ENCODE results near the gene PODXL2. TPM values are rescaled to one million over a fixed set of nuclear protein-coding genes. Genes with fewer than 3 reads are reported as not detected.

Gene PODXL2
- total RNA-seq, 1 experiment from 2014 or later = 15.3 TPM

GRCh38 chr3:127668906-127669305 is 39.9 kb downstream of the PODXL2 start:
- TF ChIP-seq POLR2AphosphoS5 (IDR thresholded peaks at IDR 0.05; ENCODE audit: low read depth, low read length) (no peak), CTCF (IDR thresholded peaks at IDR 0.05) (no peak), REST (IDR thresholded peaks at IDR 0.05; ENCODE audit: insufficient read depth in 1 of 2, low read depth in 2 of 2, low read length in 1 of 2) (no peak), TCF7L2 (IDR thresholded peaks at IDR 0.05; ENCODE audit: low read depth, low read length) (no peak), SIN3A (IDR thresholded peaks at IDR 0.05; ENCODE audit: borderline replicate concordance, insufficient read depth, low read depth, low read length) (no peak)
- Histone ChIP-seq H3K36me3 (ENCODE audit: control insufficient read depth, insufficient read depth, low read length) (no peaks in the 10 kb centered on the region), H3K27me3 (ENCODE audit: control insufficient read depth, insufficient read depth, low read length) (no peaks in the 10 kb centered on the region), H3K4me3 (ENCODE audit: low read depth in 2 of 2, low read length in 2 of 2) (no peak overlapping the region), H3K4me1 (ENCODE audit: control insufficient read depth, insufficient read depth, low read length) (peaks cover 4% of the 10 kb centered on the region), H3K9me3 (ENCODE audit: control insufficient read depth, insufficient read depth, low read depth, low read length) (no peaks in the 10 kb centered on the region), H3K27ac (ENCODE audit: low read length) (no peak overlapping the region)
- CTCF ChIA-PET = no interaction called here
- in situ Hi-C loops (cut with HindIII; ENCODE audit: low pct_unique_long_range_greater_than_20kb, low sequenced_read_pairs) (no loop called here), intact Hi-C loops (cut with micrococcal nuclease; ENCODE audit: unreplicated experiment) (no loop called here)
- BruUV-seq (replicated peaks) = no TSS peak
- no peak for ATAC-seq
- POLR2A ChIA-PET = interaction anchor here (0.6 to 1.0 kb wide), 2 partner anchors 16 to 22 kb away, joined by 3 to 4 read pairs; no protein-coding TSS in a partner anchor
- DNase-seq (ENCODE audit: low read depth, low spot score) = no peak

- TF ChIP-seq CTCF (IDR thresholded peaks at IDR 0.05) (no peak), REST (IDR thresholded peaks at IDR 0.05; ENCODE audit: insufficient read depth in 1 of 2, low read depth in 2 of 2, low read length in 1 of 2) (no peak), SIN3A (IDR thresholded peaks at IDR 0.05; ENCODE audit: borderline replicate concordance, insufficient read depth, low read depth, low read length) (no peak), POLR2AphosphoS5 (IDR thresholded peaks at IDR 0.05; ENCODE audit: low read depth, low read length) (no peak), TCF7L2 (IDR thresholded peaks at IDR 0.05; ENCODE audit: low read depth, low read length) (no peak)
- no peak overlapping the region for H3K4me3 ChIP-seq (ENCODE audit: low read depth in 2 of 2, low read length in 2 of 2)
- no peaks in the 10 kb centered on the region for H3K36me3 ChIP-seq (ENCODE audit: control insufficient read depth, insufficient read depth, low read length)
- ATAC-seq = no peak
- intact Hi-C loops (cut with micrococcal nuclease; ENCODE audit: unreplicated experiment) = no loop called here
- H3K27me3 ChIP-seq (ENCODE audit: control insufficient read depth, insufficient read depth, low read length) = no peaks in the 10 kb centered on the region
- POLR2A ChIA-PET = no interaction called here
- CTCF ChIA-PET = no interaction called here
- DNase-seq (ENCODE audit: low read depth, low spot score) = no peak
- peaks cover 4% of the 10 kb centered on the region for H3K4me1 ChIP-seq (ENCODE audit: control insufficient read depth, insufficient read depth, low read length)
- no peak overlapping the region for H3K27ac ChIP-seq (ENCODE audit: low read length)
- no peaks in the 10 kb centered on the region for H3K9me3 ChIP-seq (ENCODE audit: control insufficient read depth, insufficient read depth, low read depth, low read length)
- in situ Hi-C loops (cut with HindIII; ENCODE audit: low pct_unique_long_range_greater_than_20kb, low sequenced_read_pairs) = no loop called here
- no TSS peak for BruUV-seq (replicated peaks)
Observed at GRCh38 chr3:127669541-127670228, 40.7 kb downstream of the PODXL2 start.

All from Panc1 (cell line).